Tibial nerve (tissue), 4 donors: ENCODE data around the gene CCDC78. TPM values are rescaled to one million over a fixed set of nuclear protein-coding genes. Genes with fewer than 3 reads are reported as not detected.

ENCODE experiments used
- DNase-seq, 2 donors: peaks; one replicate each; pipeline ENCODE4 v3.0.0-alpha.2; 2019; ENCODE audit warnings: low spot score in 2 of 2
- H3K27ac ChIP-seq, 4 donors: fragments of 200-600 bp; sonication (generic) in 3 of 4; one replicate each; pipeline ENCODE4 v1.5.1; 2017 to 2019; ENCODE audit warnings: mild to moderate bottlenecking in 1 of 4
- H3K27me3 ChIP-seq, 2 donors: fragments of 200-600 bp; sonication (generic) in 1 of 2; one replicate each; pipeline versions ENCODE4 v1.5.1 to v1.6.0; 2017 to 2019
- H3K36me3 ChIP-seq, 3 donors: fragments of 200-600 bp; sonication (generic); one replicate each; pipeline ENCODE4 v1.5.1; 2018 to 2019
- H3K4me1 ChIP-seq, 4 donors: fragments of 200-600 bp; sonication (generic) in 3 of 4; one replicate each; pipeline ENCODE4 v1.5.1; 2017 to 2019
- H3K4me3 ChIP-seq, 4 donors: fragments of 200-600 bp; sonication (generic) in 3 of 4; one replicate each; pipeline ENCODE4 v1.5.1; 2017 to 2019; ENCODE audit warnings: mild to moderate bottlenecking in 1 of 4, moderate library complexity in 1 of 4
- H3K9me3 ChIP-seq, 4 donors: fragments of 200-600 bp; sonication (generic) in 3 of 4; one replicate each; pipeline ENCODE4 v1.5.1; 2017 to 2019
- CTCF ChIP-seq, 5 experiments: fragments of 200-600 bp in 3 of 5; fragments of 450-650 bp in 2 of 5; sonication (generic) in 3 of 5; IDR thresholded peaks; one replicate each; pipeline ENCODE4 v1.5.1; 2016 to 2019; ENCODE audit warnings: antibody characterized with exemption in 5 of 5, mild to moderate bottlenecking in 3 of 5, moderate library complexity in 2 of 5
- EP300 ChIP-seq, 2 donors: sonication (generic); formaldehyde crosslinking; IDR thresholded peaks; one replicate each; pipeline ENCODE4 v1.6.1; 2017; ENCODE audit warnings: antibody characterized with exemption in 2 of 2, mild to moderate bottlenecking in 1 of 2
- POLR2A ChIP-seq, 2 donors: fragments of 450-650 bp; IDR thresholded peaks; one replicate each; pipeline ENCODE4 v1.6.1; 2017; ENCODE audit warnings: antibody characterized with exemption in 2 of 2, mild to moderate bottlenecking in 2 of 2, moderate library complexity in 2 of 2
- WGBS, 2 donors: methylation state at CpG; one replicate each; pipeline ENCODE4 v1.1.5; 2018; 5-methylcytosine and 5-hydroxymethylcytosine counted together
- total RNA-seq, 4 donors: library from RNA; depleted of rRNA; stranded (reverse); fragments of >200 nt; gene quantifications; one replicate each; pipeline ENCODE4 v1.1.0, GENCODE V29; 2016

Gene CCDC78
- total RNA-seq, 4 donors from 2014 or later: 0.63 to 7.5 (median 3.0) TPM

DNA sequence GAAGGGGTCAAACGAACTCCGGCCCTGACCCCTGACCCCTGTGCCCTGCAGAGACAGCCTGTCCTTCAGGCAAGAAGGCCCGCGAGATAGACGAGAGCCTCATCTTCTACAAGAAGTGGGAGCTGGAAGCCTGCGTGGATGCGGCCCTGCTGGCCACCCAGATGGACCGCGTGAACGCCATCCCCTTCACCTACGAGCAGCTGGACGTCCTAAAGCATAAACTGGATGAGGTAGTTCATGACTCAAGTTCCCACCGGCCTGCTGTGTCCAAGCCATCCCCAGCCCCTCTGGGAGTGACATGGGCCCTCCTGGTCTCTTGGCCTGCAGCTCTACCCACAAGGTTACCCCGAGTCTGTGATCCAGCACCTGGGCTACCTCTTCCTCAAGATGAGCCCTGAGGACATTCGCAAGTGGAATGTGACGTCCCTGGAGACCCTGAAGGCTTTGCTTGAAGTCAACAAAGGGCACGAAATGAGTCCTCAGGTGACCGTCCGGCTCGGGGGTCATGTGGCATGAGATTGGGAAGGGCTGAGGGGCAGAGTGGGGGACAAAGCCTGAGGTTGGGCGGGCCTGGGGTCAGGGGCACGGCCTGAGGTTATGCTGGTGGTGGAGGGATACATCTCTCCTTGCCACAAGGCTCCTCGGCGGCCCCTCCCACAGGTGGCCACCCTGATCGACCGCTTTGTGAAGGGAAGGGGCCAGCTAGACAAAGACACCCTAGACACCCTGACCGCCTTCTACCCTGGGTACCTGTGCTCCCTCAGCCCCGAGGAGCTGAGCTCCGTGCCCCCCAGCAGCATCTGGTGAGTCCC, 40.0 kb upstream of the CCDC78 start:
- Histone ChIP-seq H3K27ac (no peak overlapping the region), H3K9me3 (no peaks in the 10 kb centered on the region), H3K27me3 (peaks cover 0 to 31% of the 10 kb centered on the region in 2 donors), H3K36me3 (no peaks in the 10 kb centered on the region), H3K4me1 (no peaks in the 10 kb centered on the region), H3K4me3 (no peak overlapping the region)
- TF ChIP-seq POLR2A (IDR thresholded peaks at IDR 0.05): no peak
- DNase-seq: no peak
- 78 to 82% methylated on average over 21 to 27 of the region's 29 CpGs for WGBS, 2 donors

DNA sequence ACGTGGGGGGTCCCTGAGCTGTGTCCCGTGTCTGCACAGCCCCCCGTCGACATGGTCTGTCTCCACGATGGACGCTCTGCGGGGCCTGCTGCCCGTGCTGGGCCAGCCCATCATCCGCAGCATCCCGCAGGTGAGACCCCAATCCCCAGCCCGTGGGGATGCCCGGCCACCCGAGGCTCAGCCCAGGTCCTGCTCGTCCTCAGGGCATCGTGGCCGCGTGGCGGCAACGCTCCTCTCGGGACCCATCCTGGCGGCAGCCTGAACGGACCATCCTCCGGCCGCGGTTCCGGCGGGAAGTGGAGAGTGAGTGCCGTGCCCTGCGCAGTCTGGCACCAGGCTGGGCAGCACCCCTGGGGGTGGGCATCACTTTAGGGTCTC, 39.2 kb upstream of the CCDC78 start:
- peaks cover 0 to 26% of the 10 kb centered on the region in 2 donors for H3K27me3 ChIP-seq
- H3K36me3 ChIP-seq: no peaks in the 10 kb centered on the region
- no peaks in the 10 kb centered on the region for H3K4me1 ChIP-seq
- DNase-seq: no peak
- 89% methylated on average over 19 of the region's 29 CpGs; no CpG with 5 or more reads in 1 of the 2 donors for WGBS, 2 donors
- no peak for TF ChIP-seq CTCF (IDR thresholded peaks at IDR 0.05)
- no peak for TF ChIP-seq POLR2A (IDR thresholded peaks at IDR 0.05)
- H3K27ac ChIP-seq: no peak overlapping the region
- no peaks in the 10 kb centered on the region for H3K9me3 ChIP-seq
- H3K4me3 ChIP-seq: no peak overlapping the region

- 77 to 80% methylated on average over 22 to 29 of the region's 38 CpGs for WGBS, 2 donors
- Histone ChIP-seq H3K27me3 (peaks cover 0 to 21% of the 10 kb centered on the region in 2 donors), H3K4me1 (no peaks in the 10 kb centered on the region), H3K36me3 (no peaks in the 10 kb centered on the region), H3K27ac (no peak overlapping the region), H3K9me3 (no peaks in the 10 kb centered on the region), H3K4me3 (no peak overlapping the region)
- no peak for DNase-seq
- no peak for TF ChIP-seq POLR2A (IDR thresholded peaks at IDR 0.05)
- TF ChIP-seq CTCF (IDR thresholded peaks at IDR 0.05): no peak
- no peak for TF ChIP-seq EP300 (IDR thresholded peaks at IDR 0.05)
Measured at GRCh38 chr16:764848-765487, 38.7 kb upstream of the CCDC78 start.

GRCh38 chr16:764184-764750, 38.0 kb upstream of the CCDC78 start:
- Histone ChIP-seq H3K27me3 (peaks cover 0 to 14% of the 10 kb centered on the region in 2 donors), H3K4me1 (no peaks in the 10 kb centered on the region), H3K36me3 (no peaks in the 10 kb centered on the region), H3K27ac (no peak overlapping the region), H3K4me3 (no peak overlapping the region), H3K9me3 (no peaks in the 10 kb centered on the region)
- TF ChIP-seq EP300 (IDR thresholded peaks at IDR 0.05) (no peak), CTCF (IDR thresholded peaks at IDR 0.05) (no peak), POLR2A (IDR thresholded peaks at IDR 0.05) (no peak)
- WGBS, 2 donors: 55 to 67% methylated on average over 6 to 13 of the region's 20 CpGs
- no peak for DNase-seq

DNA sequence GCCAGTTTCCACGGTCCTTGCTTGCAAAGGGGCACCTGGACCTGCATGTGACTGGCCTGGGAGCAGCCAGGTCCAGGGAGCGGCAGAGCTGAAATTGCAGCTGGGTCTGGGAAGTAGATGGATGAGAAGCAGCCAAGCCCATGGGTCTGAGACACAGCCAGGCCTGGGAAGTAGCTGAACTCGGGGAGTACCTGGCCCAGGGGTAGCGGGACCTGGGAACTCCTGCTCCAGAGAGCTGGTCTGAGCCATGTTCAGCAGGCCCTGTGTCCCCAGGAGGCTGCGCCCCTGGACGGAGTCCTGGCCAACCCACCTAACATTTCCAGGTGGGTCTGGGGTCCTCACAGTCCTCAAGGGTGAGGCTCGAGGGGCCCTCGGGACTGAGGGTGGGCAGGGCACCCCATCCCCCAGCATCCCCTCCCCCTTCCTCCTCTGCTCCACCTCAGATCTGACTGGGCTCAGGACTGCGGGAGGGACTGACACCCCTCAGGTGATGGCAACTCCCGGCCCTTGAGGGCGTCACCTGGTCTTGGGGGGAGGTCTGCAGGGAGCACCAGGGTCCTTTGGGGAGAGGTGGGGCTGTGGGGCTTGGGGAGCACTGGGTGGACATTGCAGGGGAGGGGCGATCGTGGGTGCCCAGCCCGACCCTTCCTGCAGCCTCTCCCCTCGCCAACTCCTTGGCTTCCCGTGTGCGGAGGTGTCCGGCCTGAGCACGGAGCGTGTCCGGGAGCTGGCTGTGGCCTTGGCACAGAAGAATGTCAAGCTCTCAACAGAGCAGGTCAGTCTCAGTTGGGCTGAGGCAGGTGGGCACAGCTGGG, 37.3 kb upstream of the CCDC78 start:
- Histone ChIP-seq H3K4me3 (no peak overlapping the region), H3K9me3 (no peaks in the 10 kb centered on the region), H3K27ac (no peak overlapping the region), H3K4me1 (no peaks in the 10 kb centered on the region), H3K27me3 (peaks cover 0 to 14% of the 10 kb centered on the region in 2 donors), H3K36me3 (no peaks in the 10 kb centered on the region)
- TF ChIP-seq EP300 (IDR thresholded peaks at IDR 0.05) (no peak), POLR2A (IDR thresholded peaks at IDR 0.05) (no peak), CTCF (IDR thresholded peaks at IDR 0.05) (no peak)
- no peak for DNase-seq
- WGBS, 2 donors: 78 to 84% methylated on average over 19 to 21 of the region's 21 CpGs
